ENCODE data around the gene HSPA1A.

HSPA1A gene

GRCh38 chr6:31776485-31776988, 38.8 kb upstream of the HSPA1A start:
- Mint-ChIP-seq H3K9me3 (no peaks in the 10 kb centered on the region), H3K27me3 (ENCODE audit: low read depth, poor library complexity) (no peaks in the 10 kb centered on the region), H3K4me1 (peaks cover 27% of the 10 kb centered on the region), H3K36me3 (ENCODE audit: low read depth) (peaks cover 5% of the 10 kb centered on the region), H3K4me3 (no peak overlapping the region), H3K27ac (no peak overlapping the region)
- peak; percentile 33 for DNase-seq
- no peak for TF ChIP-seq CTCF (IDR thresholded peaks at IDR 0.05)

- H3K27ac Mint-ChIP-seq: no peak within 1 kb of the TSS
- H3K4me3 Mint-ChIP-seq: no peak within 1 kb of the TSS
- peaks cover 5% of the 10 kb centered on the region for H3K36me3 Mint-ChIP-seq (ENCODE audit: low read depth)
- peaks cover 27% of the 10 kb centered on the region for H3K4me1 Mint-ChIP-seq
- no peaks in the 10 kb centered on the region for H3K9me3 Mint-ChIP-seq
- H3K27me3 Mint-ChIP-seq (ENCODE audit: low read depth, poor library complexity): no peaks in the 10 kb centered on the region
- no peak for TF ChIP-seq CTCF (IDR thresholded peaks at IDR 0.05)
- peak; percentile 60 for DNase-seq
These were observed 38.2 kb upstream of the HSPA1A start, which contains the start of gene VWA7 for GRCh38 chr6:31776989-31777666. VWA7 (minus strand) TSS chr6:31777328; CDS start chr6:31776779, 549 bp downstream.

- Mint-ChIP-seq H3K4me3 (no peak overlapping the region), H3K36me3 (ENCODE audit: low read depth) (peaks cover 6% of the 10 kb centered on the region), H3K9me3 (no peaks in the 10 kb centered on the region), H3K27ac (no peak overlapping the region), H3K4me1 (peaks cover 27% of the 10 kb centered on the region), H3K27me3 (ENCODE audit: low read depth, poor library complexity) (no peaks in the 10 kb centered on the region)
- no peak for TF ChIP-seq CTCF (IDR thresholded peaks at IDR 0.05)
- no peak for DNase-seq
These were observed 37.7 kb upstream of the HSPA1A start for GRCh38 chr6:31777667-31778050.

GRCh38 chr6:31778193-31778592, 37.1 kb upstream of the HSPA1A start:
- Mint-ChIP-seq H3K4me1 (peaks cover 27% of the 10 kb centered on the region), H3K4me3 (no peak overlapping the region), H3K9me3 (no peaks in the 10 kb centered on the region), H3K36me3 (ENCODE audit: low read depth) (peaks cover 11% of the 10 kb centered on the region), H3K27ac (no peak overlapping the region), H3K27me3 (ENCODE audit: low read depth, poor library complexity) (no peaks in the 10 kb centered on the region)
- TF ChIP-seq CTCF (IDR thresholded peaks at IDR 0.05): no peak
- DNase-seq: no peak

- no peak for TF ChIP-seq CTCF (IDR thresholded peaks at IDR 0.05)
- Mint-ChIP-seq H3K4me1 (peaks cover 27% of the 10 kb centered on the region), H3K9me3 (no peaks in the 10 kb centered on the region), H3K36me3 (ENCODE audit: low read depth) (peaks cover 15% of the 10 kb centered on the region), H3K27ac (no peak overlapping the region), H3K27me3 (ENCODE audit: low read depth, poor library complexity) (no peaks in the 10 kb centered on the region), H3K4me3 (no peak overlapping the region)
- DNase-seq: no peak
These were observed 36.1 kb upstream of the HSPA1A start for GRCh38 chr6:31778999-31779885.
